ENCODE measurements around the gene DNAJC17. TPM values are rescaled to one million over a fixed set of nuclear protein-coding genes. Genes with fewer than 3 reads are reported as not detected.

The DNAJC17 gene
- total RNA-seq, 1 donor from 2014 or later: 29.1 TPM

- Mint-ChIP-seq H3K4me1 (ENCODE audit: low read depth) (peaks cover 11% of the 10 kb centered on the region), H3K27ac (ENCODE audit: unreplicated experiment) (no peak overlapping the region), H3K4me3 (ENCODE audit: unreplicated experiment) (no peak overlapping the region), H3K27me3 (ENCODE audit: low read depth) (peaks cover 5% of the 10 kb centered on the region), H3K9me3 (ENCODE audit: low read depth) (no peaks in the 10 kb centered on the region), H3K36me3 (ENCODE audit: low read depth) (no peaks in the 10 kb centered on the region)
- TF ChIP-seq, protein P1, sequence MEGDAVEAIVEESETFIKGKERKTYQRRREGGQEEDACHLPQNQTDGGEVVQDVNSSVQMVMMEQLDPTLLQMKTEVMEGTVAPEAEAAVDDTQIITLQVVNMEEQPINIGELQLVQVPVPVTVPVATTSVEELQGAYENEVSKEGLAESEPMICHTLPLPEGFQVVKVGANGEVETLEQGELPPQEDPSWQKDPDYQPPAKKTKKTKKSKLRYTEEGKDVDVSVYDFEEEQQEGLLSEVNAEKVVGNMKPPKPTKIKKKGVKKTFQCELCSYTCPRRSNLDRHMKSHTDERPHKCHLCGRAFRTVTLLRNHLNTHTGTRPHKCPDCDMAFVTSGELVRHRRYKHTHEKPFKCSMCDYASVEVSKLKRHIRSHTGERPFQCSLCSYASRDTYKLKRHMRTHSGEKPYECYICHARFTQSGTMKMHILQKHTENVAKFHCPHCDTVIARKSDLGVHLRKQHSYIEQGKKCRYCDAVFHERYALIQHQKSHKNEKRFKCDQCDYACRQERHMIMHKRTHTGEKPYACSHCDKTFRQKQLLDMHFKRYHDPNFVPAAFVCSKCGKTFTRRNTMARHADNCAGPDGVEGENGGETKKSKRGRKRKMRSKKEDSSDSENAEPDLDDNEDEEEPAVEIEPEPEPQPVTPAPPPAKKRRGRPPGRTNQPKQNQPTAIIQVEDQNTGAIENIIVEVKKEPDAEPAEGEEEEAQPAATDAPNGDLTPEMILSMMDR (IDR thresholded peaks at IDR 0.05): no peak
- DNase-seq (ENCODE audit: low spot score): peak; percentile 14
Measured at GRCh38 chr15:40838756-40839155, 31.5 kb upstream of the DNAJC17 start.

DNA sequence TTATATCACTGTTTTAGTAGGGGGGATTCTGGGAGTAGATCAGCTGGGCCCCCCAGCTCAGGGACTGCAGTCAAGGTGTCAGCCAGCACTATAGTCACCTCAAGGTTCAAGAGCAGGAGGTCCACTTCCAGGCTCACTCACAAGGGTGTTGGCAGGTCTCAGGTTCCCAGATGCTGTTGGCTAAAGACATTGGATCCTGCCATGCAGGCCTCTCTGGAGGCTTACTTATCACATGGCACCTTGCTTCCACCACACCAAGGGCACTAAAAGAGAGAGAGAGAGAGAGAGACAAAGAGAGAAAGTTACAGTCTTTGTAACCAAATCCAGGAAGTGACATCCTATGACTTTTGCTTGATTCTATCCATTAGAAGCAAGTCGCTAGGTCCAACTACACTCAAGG is 28.7 kb upstream of the DNAJC17 start:
- no peaks in the 10 kb centered on the region for H3K27me3 Mint-ChIP-seq (ENCODE audit: low read depth)
- H3K4me3 Mint-ChIP-seq (ENCODE audit: unreplicated experiment): no peak overlapping the region
- H3K9me3 Mint-ChIP-seq (ENCODE audit: low read depth): no peaks in the 10 kb centered on the region
- no peaks in the 10 kb centered on the region for H3K36me3 Mint-ChIP-seq (ENCODE audit: low read depth)
- no peak overlapping the region for H3K27ac Mint-ChIP-seq (ENCODE audit: unreplicated experiment)
- H3K4me1 Mint-ChIP-seq (ENCODE audit: low read depth): peaks cover 7% of the 10 kb centered on the region
- TF ChIP-seq, protein P1 (IDR thresholded peaks at IDR 0.05): no peak
- peak; percentile 13 for DNase-seq (ENCODE audit: low spot score)

GRCh38 chr15:40832903-40833302 is 25.6 kb upstream of the DNAJC17 start:
- TF ChIP-seq, protein P1 (IDR thresholded peaks at IDR 0.05): no peak
- DNase-seq (ENCODE audit: low spot score): peak; percentile 25
- Mint-ChIP-seq H3K9me3 (ENCODE audit: low read depth) (no peaks in the 10 kb centered on the region), H3K4me3 (ENCODE audit: unreplicated experiment) (no peak overlapping the region), H3K4me1 (ENCODE audit: low read depth) (peaks cover 7% of the 10 kb centered on the region), H3K36me3 (ENCODE audit: low read depth) (no peaks in the 10 kb centered on the region), H3K27ac (ENCODE audit: unreplicated experiment) (no peak overlapping the region), H3K27me3 (ENCODE audit: low read depth) (peaks cover 6% of the 10 kb centered on the region)

- Mint-ChIP-seq H3K4me1 (ENCODE audit: low read depth) (peaks cover 7% of the 10 kb centered on the region), H3K36me3 (ENCODE audit: low read depth) (no peaks in the 10 kb centered on the region), H3K27me3 (ENCODE audit: low read depth) (peaks cover 6% of the 10 kb centered on the region), H3K9me3 (ENCODE audit: low read depth) (no peaks in the 10 kb centered on the region), H3K4me3 (ENCODE audit: unreplicated experiment) (no peak overlapping the region), H3K27ac (ENCODE audit: unreplicated experiment) (no peak overlapping the region)
- TF ChIP-seq, protein P1 (IDR thresholded peaks at IDR 0.05): no peak
- peak; percentile 32 for DNase-seq (ENCODE audit: low spot score)
Measured at GRCh38 chr15:40831861-40832260, 24.6 kb upstream of the DNAJC17 start.

- peaks cover 7% of the 10 kb centered on the region for H3K4me1 Mint-ChIP-seq (ENCODE audit: low read depth)
Measured at GRCh38 chr15:40830884-40831283, 23.6 kb upstream of the DNAJC17 start.

More at GRCh38 chr15:40830884-40831283, 23.6 kb upstream of the DNAJC17 start:
- Mint-ChIP-seq H3K27ac (ENCODE audit: unreplicated experiment) (no peak overlapping the region), H3K9me3 (ENCODE audit: low read depth) (no peaks in the 10 kb centered on the region), H3K27me3 (ENCODE audit: low read depth) (peaks cover 8% of the 10 kb centered on the region), H3K4me3 (ENCODE audit: unreplicated experiment) (no peak overlapping the region), H3K36me3 (ENCODE audit: low read depth) (no peaks in the 10 kb centered on the region)
- TF ChIP-seq, protein P1 (IDR thresholded peaks at IDR 0.05): no peak
- DNase-seq (ENCODE audit: low spot score): no peak

Measured in chondrocyte (in vitro differentiated cells).